NCI-H2029 treated with DMSO at 0.1 percent for 48 hours (cell line): ENCODE results near the gene DNAH1.

Experiments used
- DNase-seq: peaks from one replicate; lab custom pipeline; 2025; lab: John Stamatoyannopoulos, UW

DNAH1 gene

DNA sequence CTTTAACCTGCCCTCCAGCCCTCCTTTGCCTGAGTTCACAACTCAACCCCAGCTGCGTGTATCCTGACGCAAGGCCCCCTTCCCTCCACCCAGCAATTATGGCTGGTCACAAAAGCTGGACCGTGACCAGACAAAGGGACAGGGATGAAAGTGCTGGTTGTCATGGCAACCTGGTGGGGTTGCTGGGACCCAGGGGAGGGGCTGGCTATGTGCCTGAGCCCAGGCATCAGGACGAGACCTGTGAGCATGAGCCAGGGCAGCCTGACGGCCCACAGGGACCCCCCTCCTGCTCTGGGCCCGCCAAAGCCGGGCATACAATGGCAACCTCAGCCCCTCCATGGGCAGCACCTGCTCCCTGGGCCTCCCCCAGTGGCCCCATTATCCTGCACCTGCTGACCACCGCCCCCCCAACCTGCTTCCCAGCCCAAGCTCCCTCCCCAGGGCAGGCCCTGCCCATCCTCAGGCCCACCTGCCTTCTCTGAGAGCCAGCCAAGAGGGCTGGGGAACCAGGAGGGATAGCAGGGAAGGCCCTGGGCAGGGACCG, 4.5 kb upstream of the DNAH1 start:
- no peak for DNase-seq

DNA sequence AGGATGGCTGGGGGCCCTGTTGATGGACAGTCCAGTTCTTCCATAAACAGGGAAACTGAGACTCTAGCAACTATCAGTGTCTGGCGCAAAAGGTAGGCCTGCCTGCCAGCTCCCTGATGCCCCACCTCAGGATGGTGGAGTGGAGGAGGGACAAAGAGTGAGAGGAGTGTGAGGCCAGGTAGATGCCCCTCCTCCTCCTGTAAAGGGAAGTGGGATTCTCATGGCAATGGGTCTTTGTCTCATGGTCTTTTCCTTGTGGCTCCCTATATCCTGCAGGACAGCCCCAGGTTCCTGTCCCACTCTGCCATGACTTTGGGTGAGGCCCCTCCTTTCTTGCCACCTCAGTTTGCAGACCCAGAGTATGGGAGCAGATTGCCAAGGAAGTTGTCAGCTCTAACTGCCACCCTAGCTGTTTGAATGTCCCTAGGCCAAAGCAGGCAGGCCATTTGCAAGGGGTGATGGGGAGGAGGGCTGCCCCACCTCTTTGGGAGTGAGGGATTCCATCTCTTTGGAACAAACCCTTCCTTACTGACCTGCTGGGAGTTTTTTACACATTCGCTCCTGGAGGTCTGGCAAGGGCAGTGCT, 2.8 kb upstream of the DNAH1 start:
- DNase-seq, result no peak

DNA sequence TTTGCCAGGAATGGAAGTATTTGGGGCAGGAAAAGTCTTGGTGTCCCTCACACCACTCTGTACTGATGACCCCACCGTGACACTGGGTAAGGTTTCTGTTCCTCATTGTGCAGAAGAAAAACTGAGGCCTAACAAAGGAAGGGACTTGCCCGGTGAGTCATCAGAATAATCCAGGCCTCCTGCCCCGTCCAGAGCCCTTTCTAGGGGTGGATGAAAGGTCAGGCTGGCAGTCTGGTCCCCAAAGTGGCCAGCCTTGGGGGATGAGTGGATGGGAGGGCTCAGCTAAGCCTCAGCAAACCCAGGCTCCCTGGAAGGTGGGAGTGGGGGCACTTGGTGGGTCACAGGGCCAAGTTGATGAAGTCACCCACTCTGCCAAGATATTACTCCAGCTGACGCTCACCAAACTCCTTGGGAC, 2.3 kb upstream of the DNAH1 start:
- no peak for DNase-seq

DNA sequence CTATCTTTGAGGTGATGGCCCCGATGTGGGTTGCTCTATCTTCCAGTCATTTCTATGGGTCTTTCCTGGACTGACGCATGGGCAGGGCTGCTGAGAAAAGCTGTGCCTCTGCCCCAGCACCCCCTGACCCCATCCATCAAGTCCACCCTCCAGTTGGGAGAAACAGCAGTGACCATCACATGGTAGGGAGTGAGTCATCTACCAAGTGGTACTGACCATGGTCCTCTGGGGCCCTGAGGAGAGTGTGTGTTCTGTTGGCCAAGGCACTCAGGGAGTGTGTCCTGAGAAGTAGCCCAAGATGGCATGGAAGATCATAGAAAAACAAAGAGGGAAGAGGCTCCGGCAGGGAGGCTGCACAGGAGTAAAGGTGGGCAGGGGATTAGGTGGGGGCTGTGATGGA, 1.6 kb upstream of the DNAH1 start:
- DNase-seq, result no peak

DNA sequence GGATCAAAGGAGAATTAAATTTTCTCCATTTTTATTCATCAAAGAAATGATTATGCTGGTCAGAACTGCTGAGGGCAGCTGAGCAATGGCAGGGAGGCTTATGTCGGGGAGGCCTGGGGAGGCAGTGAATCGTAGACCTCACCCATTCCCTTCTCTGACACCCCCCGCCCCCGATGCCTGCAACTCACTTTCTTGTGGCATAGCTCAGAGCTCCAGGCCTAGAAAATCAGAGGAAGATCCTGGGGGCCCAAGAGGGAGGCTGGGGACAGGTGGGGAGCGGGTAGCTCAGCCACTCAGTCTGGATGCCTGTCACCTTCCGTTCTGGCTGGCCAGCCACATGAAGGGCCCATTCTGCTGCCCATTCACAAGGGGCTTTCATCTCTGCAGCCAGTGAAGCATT, 1.1 kb upstream of the DNAH1 start:
- DNase-seq, result no peak

DNA sequence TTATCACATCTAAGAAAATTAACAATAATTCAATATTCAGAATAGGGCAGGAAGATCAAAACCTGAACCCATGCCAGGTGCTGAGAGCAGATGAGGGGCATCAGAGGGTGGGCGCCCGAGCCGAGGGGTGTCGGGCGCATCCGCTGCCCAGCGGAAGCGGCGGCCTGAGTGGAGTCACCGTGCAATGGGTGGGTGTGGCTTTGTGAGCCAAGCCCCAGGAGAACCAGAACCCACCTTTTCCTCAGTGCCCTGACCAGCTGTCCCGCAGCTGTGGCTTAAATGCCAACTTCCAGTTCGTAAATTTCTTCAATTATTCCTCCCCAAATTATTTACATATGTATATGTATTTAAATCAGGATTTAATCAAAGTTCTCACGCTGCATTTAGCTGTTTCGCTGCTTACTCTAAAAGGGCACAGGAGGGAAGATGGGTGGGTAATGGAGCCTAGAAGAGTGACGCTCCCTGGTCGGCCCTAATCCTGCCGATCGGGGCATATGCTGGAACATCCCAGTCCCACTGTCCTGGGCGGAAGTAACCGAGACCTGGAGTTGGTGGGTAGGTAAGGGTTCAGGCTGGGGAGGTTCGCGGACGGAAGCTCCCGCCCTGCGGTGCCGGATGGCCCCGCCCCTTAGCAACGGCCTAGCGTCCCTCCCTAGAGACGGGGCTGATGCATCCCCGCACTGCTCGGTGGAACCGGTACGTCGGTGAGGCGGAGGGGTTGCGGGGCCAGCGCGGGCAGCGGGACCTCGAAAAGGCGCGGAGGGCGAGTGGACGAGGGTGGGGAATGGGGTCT, 1.3 kb downstream of the DNAH1 start:
- peak; percentile 4 for DNase-seq

DNA sequence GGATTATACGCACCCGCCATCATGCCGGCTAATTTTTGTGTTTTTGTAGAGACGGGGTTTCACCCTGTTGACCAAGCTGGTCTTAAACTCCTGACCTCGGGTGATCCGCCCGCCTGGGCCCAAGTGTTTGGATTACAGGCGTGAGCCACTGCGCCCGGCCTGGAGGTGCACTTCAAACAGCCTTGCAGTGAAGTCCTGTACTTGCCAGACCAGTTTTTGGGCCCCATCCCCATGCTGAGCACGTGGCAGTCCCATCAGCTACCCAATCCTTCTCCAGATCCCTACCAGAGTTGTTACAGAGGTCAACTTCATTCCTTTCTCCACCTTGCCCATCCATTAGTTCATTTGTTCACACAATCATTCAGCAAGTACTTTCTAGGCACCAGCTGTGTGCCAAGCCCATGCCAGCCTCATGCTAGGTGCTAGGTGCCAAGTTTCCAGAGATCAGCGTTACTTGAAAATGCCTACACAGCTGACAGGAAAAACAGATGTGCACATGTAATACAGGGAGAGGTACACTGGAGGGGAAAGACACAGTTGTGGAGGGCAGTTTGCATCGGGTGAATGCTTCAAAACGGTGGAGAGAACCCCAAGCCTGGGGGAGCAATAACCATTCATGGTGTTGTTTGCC, 2.2 kb downstream of the DNAH1 start:
- no peak for DNase-seq

DNA sequence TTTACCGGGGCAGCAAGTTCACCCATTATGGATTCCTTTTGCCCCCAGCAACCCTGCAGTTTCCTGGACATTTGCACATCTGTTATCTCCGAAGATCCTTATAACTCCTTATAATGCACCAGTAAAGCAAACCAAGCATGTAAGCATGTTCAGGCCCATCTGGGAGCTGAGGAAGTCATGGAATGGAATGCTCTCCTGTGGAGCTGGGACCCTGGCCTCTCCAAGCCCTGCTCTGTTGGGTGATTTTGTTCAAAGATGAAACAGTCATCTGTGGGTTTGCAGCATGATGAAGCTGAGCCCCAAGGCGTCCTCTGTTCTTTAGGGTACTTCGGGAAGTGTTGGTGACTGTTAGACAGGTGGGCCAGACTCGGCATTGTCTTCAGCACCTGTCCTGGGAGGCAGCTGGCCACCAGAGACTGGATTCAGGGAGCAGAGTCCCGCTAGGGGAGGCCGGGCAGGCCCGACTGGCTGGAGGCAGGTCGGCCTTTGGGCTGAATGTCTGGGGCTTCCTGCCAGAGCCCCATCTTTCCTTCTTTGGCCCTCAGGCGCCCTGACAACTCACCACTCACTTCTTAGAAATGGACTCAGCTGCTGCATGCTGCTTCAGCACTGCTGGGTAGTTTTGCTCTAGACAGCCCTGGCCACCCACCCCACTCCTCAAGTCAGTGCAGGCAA, 3.9 kb downstream of the DNAH1 start:
- no peak for DNase-seq

DNA sequence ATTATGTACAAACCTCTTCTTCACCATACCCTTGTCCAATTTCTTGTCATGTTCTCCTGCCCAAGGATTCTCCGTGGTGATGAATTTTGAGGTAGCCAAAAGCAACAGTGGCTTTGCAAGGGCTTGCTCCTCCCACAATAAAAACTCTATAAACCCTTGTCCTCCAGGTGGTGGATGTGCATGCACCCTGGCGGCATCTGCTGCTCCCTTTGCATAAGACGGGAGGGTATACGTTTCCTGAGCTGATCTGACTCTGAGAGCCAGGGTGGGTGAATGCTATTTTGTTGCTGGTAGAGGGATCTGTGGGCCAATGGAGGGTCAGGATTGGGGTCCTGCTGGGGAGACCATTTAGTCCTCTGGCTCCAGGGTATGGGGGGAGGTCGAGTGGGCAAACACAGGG, 5.4 kb downstream of the DNAH1 start:
- no peak for DNase-seq

DNA sequence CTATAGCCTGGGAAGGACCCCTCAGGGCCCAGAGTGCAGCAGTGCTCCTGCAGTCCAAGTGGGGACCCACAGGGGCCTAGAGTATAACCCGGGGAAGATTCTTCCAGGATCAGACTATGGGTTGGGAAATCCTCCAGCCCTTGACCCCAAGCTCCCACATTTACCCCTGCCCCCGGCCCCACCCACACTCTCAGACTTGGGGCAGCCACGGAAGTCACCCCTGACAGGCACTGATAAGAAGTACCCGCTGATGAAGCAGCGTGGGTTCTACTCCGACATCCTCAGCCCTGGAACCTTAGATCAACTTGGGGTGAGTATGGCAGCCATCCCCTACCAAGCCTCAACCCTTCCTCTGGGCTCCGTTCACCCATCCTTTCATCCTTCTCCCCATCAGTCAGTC, 6.3 kb downstream of the DNAH1 start:
- DNase-seq, result no peak

DNA sequence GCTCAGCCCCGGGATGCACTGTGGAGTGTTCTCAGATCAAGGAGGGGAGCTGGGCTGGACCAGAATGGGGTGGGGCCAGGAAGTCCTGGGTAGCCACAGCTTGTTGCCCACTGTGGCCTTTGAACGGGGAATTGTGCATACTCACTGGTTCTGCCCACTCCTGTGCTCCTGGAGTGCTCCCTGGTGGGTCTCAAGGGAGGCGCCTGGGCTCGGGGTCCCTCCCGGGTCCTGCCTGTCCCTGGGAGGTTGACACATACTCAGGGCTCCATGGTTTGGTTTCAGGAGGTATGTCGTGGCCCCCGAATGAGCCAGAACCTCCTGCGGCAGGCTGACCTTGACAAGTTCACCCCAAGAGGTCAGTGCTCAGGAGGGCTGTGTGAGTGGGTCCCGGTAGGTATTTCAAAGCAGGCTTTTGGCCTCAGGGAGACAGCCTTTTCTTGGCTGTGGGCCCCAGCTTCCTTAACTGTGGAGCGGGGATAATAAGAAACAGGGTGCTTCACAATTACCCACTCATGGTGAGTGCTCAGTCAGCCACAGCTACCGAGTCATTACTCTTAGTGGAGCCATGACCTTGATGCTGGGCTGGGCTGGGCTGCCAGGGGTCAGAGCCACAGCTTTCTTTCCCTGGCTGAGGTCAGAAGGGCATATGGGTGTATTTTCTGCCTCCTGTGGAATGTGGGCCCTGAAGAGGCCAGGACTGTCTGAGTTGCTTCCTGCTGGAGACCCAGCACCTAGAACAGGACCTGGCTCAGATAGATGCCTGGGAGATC, 7.6 kb downstream of the DNAH1 start:
- no peak for DNase-seq

DNA sequence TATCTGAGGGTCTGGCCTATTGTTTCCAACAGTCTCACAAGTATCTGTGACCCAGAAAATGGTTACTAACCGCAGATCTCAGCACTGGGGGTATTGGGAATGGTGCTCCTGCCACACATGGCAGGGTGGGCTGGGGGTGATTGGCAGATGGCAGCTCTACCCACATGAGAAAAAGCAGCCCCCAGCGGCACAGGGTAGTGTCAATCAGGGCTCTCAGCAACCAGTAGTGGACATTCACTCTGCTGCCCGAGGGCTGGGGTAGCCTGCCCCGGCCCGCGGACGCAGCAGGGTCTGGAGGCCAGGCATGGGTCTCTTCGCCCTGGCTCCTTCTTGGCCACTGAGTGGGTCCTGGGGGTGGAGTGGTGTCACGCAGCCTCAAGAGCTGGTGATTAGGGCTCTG, 8.6 kb downstream of the DNAH1 start:
- no peak for DNase-seq

DNA sequence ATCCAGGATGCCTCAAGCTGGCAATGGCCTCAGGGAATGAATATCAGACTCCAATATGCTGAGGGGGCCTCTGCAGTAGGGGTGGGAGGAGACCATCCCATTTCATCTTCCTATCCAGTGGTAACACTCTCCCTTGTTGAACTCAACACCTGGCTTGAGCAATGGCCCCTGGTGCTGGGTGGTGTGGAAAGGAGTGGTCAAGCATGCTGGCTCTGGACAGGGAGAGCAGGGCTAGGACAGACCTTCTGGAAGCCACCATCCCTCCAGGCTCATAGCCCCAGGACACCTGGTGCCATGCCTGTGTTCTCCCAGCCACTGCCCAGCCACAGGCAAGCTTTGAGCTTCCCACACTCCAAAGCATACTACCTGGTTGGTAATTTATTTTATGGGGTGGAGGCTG, 9.6 kb downstream of the DNAH1 start:
- DNase-seq, result no peak

DNA sequence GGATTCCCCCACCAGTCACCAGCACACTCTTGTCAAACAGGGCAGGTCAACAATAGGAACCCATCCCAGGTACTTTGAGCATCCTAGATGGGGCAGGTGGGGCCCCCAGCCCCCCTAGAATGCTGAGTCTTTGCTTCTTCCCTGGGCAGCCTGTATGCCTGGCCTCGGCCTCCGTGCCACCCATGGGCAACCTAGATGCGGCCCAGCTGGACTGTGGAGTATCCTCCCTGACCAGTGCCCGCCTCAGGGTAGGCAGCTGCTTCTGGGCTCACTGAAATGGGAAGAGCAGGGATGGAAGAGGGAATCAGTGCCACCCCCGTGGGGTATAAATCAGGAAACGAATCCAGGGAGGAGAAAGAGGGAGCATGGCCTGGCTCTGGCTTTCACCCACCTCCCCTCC, 10.9 kb downstream of the DNAH1 start:
- no peak for DNase-seq

DNA sequence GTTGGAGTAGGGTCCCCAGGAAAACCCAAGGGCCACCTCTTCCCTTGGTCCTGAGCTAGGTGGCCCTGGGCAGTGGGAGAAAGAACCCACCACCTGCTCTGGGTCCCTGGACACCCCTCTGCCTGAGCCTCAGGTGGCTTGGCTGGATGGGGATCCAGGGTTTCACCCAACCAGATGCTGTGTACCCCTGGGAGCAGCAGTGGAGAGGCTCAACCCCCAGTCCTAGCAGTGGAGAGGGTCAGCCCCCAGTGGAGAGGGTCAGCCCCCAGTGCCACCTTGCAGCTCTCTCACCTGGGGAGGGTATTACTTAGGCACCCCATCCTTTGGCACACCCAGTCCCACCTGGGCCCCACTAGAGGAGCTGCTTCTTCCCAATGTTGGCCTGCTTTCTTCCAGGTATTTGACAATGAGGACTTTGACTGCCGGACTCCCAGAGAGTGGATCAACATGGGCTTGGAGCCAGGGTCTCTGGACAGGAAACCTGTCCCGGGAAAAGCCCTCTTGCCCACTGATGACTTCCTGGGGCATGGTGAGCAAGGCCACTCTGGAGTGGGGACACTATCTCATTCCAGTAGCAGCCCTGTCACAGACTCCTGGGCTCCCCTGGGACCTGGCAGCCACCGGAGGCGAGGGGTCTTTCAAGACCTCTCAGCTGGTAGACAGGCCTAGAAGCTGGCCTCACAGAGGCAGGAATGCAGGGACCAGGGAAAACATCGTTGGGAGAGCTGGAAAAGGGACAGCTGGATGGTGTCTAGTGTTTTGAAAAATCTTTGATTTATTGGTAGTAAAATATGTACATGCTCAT, 11.6 kb downstream of the DNAH1 start:
- DNase-seq, result no peak

DNA sequence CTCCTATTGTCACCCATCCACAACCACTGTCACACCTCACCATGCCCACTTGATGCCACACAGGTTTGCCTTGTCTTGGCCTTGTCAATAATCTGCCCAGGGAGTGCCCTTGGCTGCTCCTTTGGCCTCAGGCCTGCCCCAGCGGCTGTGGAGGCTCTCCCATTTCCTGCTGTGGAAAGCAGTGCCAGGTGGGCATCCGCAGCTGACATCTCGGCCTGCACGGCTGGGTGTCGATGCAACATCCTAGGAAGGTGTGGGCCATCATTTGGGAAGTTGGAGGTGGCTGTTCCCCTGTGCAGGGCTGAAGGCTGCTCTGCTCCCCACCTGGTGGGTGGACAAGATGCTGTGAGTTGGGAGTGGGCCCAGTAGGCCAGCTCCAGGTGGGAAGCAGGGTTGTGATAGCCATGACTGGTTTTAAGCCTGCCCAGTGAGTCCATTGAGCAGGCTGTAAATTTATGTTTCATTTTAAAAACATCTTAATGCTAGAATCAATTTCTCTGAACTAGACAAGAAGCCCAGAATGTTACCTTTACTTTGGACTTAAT, 12.5 kb downstream of the DNAH1 start:
- DNase-seq, result no peak

DNA sequence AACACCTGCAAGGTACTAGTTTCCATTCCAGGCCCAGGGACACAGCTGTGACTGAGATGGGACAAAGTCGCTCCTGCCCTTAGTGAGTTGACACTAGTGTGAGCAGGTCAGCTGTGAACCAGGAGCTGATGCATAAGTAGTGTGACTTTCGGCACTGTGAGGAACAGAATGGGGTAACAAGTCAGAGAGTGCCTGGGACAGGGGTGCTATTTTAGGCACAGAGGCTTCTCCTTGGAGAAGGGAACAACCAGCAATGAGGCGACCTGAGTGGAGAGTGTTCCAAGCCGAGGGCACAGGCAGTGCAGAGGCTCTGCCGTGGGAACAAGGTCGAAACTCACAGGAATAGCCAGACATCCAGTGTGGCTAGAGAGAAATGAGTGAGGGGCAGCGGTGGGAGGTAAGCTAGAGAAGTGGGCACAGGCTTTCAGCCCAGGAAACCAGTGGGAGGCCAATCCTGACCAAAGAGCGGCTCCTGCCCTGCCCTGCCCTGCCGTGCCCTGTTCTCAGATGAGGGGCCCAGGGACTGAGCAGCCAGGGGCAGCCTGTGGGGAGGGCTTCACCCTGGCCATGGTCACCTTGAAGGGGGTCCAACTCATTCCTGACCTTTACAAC, 14.2 kb downstream of the DNAH1 start:
- DNase-seq, result no peak

DNA sequence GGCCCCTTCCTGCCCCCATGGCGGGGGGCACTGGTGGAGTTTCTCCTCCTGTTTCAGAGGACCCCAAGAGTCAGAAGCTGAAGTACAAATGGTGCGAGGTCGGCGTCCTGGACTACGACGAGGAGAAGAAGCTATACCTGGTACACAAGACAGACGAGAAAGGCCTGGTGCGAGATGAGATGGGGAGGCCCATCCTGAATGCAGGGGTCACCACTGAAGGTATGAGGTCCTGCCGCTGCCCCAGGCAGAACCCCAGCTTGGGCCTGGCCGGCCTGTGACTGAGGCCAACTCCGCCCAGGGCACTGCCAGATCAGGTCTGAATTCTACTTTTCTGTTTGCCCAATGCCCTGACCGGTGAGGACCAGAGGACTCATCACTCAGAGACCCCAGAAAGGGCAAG, 15.0 kb downstream of the DNAH1 start:
- DNase-seq, result no peak

DNA sequence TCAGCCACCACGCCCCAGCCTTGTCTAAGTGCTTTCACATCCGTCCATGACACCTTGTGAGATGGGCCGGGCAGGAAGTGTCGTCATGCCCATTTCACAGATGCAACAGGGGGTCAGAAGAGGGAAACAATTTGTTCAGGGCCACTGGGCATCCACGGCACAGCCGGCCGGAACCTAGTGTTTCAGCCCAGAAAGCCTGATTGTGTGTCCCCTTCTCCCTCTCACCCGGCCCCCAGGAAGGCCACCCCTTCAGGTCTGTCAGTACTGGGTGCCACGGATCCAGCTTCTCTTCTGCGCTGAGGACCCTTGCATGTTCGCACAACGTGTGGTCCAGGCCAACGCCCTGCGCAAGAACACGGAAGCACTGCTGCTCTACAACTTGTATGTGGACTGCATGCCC, 15.8 kb downstream of the DNAH1 start:
- DNase-seq, result no peak

DNA sequence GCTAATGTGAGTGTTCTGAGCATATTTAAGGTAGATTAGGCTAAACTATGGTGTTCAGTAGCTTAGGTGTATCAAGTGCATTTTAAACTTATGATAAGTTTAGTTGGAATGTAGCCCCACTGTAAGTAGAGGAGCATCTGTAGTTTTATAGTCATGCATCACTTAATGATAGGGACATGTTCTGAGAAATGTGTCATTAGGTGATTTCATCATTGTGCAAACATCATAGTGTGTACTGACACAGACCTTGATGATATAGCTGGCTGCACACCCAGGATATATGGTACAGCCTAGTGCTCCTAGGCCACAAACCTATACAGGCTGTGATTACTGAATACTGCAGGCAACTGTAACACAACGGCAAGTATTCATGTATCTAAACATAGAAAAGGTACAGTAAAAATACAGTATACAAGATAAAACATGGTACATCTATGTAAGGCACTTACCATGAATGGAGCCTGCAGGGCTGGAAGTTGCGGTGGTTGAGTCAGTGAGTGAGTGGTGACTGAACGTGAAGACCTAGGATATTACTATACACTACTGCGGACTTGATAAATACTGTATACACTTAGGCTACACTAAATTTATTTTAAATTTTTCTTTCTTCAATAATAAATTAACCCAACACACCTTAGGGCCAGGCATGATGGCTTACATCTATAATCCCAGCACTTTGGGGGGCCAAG, 17.9 kb downstream of the DNAH1 start:
- no peak for DNase-seq
